Urinary bladder (tissue), 4 donors: ENCODE data around the gene RASAL1. TPM values are rescaled to one million over a fixed set of nuclear protein-coding genes. Genes with fewer than 3 reads are reported as not detected.
"Not testable (repeated sequence)": the region's sequence is repeated elsewhere in the genome, so short reads cannot be mapped to it uniquely, and the experiment has no call there.

ENCODE experiments used
- DNase-seq: peaks from one replicate; pipeline ENCODE4 v3.0.0-alpha.2; 2015; ENCODE audit errors: extremely low spot score
- H3K27ac ChIP-seq: one replicate; pipeline ENCODE4 v1.5.1; 2013; ENCODE audit warnings: low read depth, mild to moderate bottlenecking, moderate library complexity
- H3K36me3 ChIP-seq: one replicate; pipeline ENCODE4 v1.6.1; 2013; ENCODE audit warnings: mild to moderate bottlenecking, moderate library complexity; ENCODE audit not compliant: insufficient read depth
- H3K4me1 ChIP-seq: one replicate; pipeline ENCODE4 v1.6.1; 2013; ENCODE audit warnings: mild to moderate bottlenecking, moderate library complexity; ENCODE audit not compliant: insufficient read depth
- H3K4me3 ChIP-seq: one replicate; pipeline ENCODE4 v1.5.1; 2013; ENCODE audit warnings: low read depth, low read length
- WGBS: extraction: QIAGEN DNeasy Blood & Tissue Kit; methylation state at CpG from one replicate; pipeline ENCODE4 v1.1.7; 2013; 5-methylcytosine and 5-hydroxymethylcytosine counted together
- polyA plus RNA-seq: library from polyadenylated mRNA; stranded (reverse); fragments of 200-250 nt; gene quantifications from one replicate; pipeline ENCODE4 v1.2.3, GENCODE V29; 2013
- total RNA-seq: library from RNA; depleted of rRNA; stranded (reverse); fragments of >200 nt; gene quantifications from one replicate; pipeline ENCODE4 v1.2.3, GENCODE V29; 2014
- donor health status: healthy with polysubstance abuse.
- donor health status: healthy.

RASAL1 gene
- total and polyA plus RNA-seq, 2 donors: 0.04 to 0.11 TPM

DNA sequence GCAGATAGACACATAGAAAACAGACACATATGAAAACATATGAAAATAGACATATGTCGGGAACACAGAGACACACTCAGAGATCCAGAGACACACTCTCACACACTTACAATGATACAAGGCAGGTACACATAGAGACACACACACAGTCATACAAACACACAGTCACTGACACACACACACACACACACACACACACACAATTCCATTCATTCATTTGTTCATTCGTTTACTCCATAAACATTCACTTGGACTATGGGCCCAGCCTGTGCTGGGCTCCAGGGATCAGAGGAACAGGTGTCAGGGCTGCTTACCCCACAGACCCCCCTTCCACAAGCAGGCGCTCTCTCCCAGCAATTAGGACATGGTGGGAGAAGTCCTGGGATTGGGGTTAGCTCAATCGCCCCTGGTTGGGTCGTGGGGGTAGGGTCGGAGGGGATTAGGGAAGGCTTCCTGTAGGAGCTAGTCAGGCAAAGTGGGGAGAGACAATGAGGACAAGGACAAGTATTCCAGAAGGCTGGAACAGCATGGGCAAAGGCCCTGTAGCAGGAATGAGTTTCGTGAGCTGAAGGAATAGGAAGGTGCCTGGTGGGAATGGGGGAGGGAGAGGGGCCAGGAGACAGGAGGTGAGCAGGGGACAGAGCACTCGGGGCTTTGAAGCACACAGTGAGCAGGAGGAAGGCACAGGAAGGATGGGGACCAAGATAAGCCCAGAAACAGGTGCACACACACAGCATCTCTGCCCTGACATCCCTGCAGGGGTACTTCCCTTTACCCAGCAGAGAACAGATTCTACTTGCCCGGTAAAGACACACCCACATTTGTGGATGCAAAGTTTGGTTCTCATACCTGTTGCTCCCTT, 6.5 kb downstream of the RASAL1 start:
- Histone ChIP-seq H3K4me3 (no peak overlapping the region), H3K27ac (no peak overlapping the region), H3K36me3 (no peaks in the 10 kb centered on the region), H3K4me1 (no peaks in the 10 kb centered on the region)
- no peak for DNase-seq
- 44% methylated on average over 9 of the region's 9 CpGs for WGBS

DNA sequence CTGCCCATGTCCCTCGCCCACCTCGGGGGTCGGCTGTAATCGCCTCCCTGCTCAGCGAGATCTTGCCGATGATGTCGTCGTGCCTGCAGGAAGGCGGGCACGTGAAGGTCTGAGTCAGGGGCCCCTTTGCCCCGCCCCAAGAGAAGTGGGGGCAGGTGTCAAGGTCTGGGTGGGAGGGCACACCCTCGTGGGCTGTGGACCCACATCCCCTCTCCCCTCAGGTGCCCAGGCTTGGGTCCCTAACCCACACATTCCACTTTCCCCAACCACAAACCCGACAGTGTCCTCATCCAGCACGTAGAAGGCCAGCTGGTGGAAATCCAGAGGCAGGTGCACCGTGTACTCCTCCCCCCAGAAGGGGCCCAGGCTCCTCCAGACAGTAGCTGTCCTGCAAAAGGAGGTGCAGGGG, 7.8 kb downstream of the RASAL1 start:
- 29% methylated on average over 15 of the region's 15 CpGs for WGBS
- H3K27ac ChIP-seq: no peak overlapping the region
- no peak overlapping the region for H3K4me3 ChIP-seq
- H3K4me1 ChIP-seq: no peaks in the 10 kb centered on the region
- no peaks in the 10 kb centered on the region for H3K36me3 ChIP-seq
- no peak for DNase-seq

DNA sequence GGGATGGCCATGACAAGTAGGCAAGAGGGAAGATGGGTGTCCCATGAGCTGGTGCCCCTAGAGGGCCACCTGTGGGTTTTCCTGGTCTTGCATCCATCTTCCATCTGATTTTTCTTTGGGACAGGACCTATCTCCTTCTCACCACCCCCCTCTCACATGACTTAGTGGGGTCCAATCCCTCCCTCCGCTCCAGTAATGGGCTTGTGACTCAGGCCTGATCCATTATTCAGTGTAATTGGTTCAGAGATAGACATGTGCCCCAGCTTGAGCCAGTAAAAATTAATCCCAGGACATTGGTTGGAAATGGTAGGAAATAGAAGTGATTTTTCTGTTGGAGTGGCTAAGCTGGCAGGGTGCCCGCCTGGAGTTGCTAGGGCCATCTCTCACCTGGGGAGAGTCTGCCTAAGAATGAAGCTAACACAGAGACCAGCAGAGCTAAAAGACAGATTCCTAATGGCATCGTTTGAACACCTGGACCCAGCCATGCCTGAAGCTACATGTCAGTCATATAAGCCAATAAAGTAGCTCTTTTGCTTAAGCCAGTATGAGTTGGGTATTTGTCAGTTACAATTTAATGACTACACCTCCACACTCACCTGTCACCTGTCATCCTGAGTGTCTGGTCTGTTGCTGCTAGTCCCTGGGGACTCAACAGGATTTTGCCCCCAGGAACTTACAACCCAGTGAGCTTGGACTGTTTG, 14.7 kb downstream of the RASAL1 start:
- no peak for DNase-seq
- WGBS: 77% methylated on average over 3 of the region's 3 CpGs
- no peaks in the 10 kb centered on the region for H3K36me3 ChIP-seq
- no peaks in the 10 kb centered on the region for H3K4me1 ChIP-seq
- H3K27ac ChIP-seq: no peak overlapping the region
- H3K4me3 ChIP-seq: no peak overlapping the region

DNA sequence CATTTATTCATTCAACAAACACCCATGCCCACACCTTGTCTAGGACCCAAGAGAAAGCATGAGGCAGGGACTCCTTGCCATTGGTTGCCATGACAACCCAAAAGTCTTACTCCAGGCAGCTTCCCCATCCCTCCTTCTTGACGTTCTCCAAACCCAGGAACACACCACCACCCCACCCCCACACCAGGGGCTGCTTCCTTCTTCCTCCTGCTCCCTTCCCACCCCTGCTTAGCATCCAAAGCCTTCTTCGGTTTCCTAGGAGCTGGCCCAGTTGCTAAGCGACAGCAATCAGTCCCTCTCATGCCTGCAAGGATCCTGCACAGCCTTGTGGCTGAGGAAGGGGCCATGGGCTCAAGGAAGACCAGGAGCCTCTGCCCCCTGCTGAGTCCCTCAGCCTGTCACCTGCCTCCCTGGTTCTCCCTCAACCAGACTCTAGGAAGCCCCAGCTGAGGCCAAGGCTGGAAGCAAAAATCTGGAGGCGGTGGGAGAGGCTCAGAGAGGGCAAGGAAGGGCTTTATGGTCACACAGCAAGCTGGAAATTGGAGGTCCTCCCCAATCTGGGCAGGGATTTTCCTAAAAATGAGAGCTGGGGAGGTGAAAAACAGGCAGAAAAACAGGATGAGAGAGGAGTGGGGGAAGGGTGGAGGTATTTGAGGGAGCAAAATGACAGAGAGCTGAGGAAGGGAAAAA, 15.4 kb downstream of the RASAL1 start:
- no peaks in the 10 kb centered on the region for H3K36me3 ChIP-seq
- H3K4me1 ChIP-seq: no peaks in the 10 kb centered on the region
- H3K27ac ChIP-seq: no peak overlapping the region
- 32% methylated on average over 4 of the region's 4 CpGs for WGBS
- DNase-seq: no peak
- H3K4me3 ChIP-seq: no peak overlapping the region

DNA sequence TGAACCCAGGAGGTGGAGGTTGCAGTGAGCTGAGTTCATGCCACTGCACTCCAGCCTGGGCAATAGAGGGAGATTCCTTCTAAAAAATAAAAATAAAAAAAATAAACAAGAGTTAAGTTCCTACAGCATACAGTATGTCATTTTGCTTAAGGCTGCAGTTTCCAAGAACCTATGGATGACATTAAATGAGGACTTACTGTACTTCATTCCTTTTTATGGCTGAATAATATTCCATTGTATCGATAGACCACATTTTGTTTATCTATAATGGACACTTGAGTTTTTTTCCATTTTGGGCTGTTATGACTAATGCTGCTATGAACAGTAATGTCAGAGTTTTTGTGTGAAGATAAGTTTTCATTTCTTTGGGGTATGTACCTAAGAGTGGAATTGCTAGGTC, 17.4 kb downstream of the RASAL1 start:
- Histone ChIP-seq H3K4me3 (no peak overlapping the region), H3K4me1 (no peaks in the 10 kb centered on the region), H3K36me3 (no peaks in the 10 kb centered on the region), H3K27ac (no peak overlapping the region)
- WGBS: 95% methylated on average over 1 of the region's 1 CpG
- no peak for DNase-seq

DNA sequence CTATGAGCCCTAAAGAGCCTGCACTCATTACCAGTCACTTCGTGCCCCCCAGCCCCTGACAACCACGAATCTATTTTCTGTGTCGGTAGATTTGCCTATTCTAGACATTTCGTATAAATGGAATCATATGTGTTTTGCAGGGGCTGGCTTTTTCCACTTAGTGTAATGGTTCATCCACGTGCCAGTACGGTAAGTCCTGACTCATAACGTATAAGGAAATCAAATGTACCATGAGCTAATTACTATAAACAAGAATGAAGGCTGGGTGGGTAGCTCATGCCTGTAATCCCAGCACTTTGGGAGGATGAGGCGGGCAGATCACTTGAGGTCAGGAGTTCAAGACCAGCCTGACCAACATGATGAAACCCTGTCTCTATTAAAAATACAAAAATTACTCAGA, 17.9 kb downstream of the RASAL1 start:
- WGBS: 71% methylated on average over 8 of the region's 8 CpGs
- not testable (repeated sequence) for H3K4me1 ChIP-seq, H3K27ac ChIP-seq, H3K4me3 ChIP-seq, DNase-seq, H3K36me3 ChIP-seq

DNA sequence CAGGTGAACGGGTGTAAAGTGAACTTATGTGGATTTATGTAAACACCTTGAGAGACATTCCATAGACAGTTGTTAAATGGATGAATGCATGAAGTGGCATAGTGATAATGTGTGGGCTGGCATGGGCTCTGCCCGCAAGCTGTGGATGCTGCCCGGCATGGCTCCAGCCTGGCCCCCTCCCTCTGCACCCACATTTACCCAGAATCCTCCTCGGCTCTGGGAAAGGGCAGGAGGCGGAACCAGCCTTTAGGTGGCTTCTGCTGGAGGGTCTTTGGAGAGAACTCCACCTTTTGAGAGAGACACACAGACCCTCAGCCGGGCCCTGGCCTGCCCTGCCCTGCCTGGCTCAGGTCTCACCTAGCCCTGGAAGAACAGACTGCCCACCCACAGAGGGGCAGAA, 18.7 kb downstream of the RASAL1 start:
- Histone ChIP-seq H3K4me1 (no peaks in the 10 kb centered on the region), H3K4me3 (no peak overlapping the region), H3K36me3 (no peaks in the 10 kb centered on the region), H3K27ac (no peak overlapping the region)
- DNase-seq: no peak
- WGBS: 60% methylated on average over 6 of the region's 6 CpGs

DNA sequence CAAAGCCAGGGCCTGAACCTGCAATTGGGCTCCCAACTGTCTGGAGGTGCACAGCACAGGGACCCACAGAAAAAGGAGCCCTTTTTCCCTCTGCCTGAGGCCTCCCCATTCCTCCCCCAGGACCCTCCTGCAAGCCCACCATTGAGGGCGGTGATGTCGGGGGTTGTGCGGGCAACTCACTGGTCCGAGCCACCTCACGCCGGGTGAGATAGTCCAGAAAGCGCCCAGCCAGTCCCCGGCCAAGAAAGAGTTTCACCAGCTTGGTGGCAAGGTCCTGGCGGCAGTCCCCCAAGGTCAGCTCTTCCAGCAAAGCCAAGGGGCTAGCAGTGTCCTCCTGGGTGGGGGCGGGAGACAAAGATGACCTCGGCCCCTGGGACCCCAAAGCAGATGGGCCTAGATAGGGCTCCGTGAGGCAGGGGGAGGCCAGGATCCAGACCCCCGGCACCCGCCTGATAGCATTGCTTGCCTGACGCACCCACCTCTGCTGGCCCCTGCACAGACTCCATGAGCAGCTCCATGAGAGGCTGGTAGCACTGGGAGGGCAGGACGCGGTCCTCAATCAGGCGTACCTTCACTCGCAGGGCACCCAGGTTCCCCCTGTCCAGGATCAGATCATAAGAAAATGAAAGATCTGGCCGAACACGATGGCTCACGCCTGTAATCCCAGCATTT, 20.0 kb downstream of the RASAL1 start:
- 81% methylated on average over 22 of the region's 22 CpGs for WGBS
- Histone ChIP-seq H3K4me3 (no peak overlapping the region), H3K4me1 (no peaks in the 10 kb centered on the region), H3K27ac (no peak overlapping the region), H3K36me3 (no peaks in the 10 kb centered on the region)
- DNase-seq: no peak

DNA sequence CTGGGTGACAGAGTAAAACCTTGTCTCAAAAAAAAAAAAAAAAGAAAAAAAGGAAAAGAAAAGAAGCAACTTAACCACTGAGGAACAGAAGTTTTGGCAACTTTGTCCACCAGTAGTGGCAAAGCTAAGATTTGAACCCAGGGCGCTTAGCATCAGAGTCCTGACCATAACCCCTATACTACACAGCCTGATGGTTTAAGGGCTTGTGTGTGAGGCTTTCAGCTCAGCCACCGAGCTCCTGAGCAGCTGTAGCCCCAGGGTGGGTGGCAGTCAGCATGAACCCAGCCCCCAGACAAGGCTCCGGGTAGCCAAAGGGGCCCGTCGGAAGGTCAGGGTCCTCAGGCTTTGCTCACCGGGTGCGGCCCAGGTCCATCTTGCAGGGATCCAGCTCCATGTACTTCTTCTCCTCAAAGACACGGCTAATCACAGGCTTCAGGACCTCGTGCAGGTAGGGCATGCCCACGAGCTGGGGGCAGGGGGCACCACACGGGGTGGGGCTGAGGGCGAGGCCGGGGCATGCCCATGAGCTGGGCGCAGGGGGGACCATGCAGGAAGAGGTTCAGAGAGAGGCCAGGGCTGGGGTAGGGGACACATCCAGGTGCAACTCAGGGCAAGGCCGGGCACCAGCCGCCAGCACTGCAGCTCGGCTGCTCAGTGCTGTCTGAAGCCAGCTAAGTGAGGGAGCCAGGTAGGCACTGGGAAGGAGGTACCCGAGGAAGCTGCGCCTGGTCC, 20.9 kb downstream of the RASAL1 start:
- no peak overlapping the region for H3K4me3 ChIP-seq
- no peak for DNase-seq
- H3K27ac ChIP-seq: no peak overlapping the region
- 84% methylated on average over 19 of the region's 19 CpGs for WGBS
- no peaks in the 10 kb centered on the region for H3K36me3 ChIP-seq
- H3K4me1 ChIP-seq: no peaks in the 10 kb centered on the region

DNA sequence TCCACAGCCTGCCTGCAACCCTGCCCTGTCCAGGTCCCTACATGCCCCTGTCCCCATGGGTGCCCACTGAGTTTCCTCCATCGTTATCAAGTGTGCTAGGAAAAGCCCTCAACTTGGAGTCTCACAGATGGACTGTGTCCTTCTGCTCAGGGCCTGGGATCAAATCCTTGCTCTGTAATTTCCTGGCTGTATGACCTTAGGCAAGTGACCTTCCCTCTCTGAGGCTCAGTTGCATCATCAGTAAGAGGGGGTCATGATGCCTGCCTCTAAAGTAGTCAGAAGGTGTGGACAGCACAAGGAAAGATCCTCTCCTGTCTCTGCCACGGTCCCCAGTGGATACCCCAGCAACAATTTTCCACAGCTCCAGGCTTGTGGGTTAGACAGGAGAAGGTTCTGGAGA, 22.2 kb downstream of the RASAL1 start:
- Histone ChIP-seq H3K27ac (no peak overlapping the region), H3K4me1 (no peaks in the 10 kb centered on the region), H3K4me3 (no peak overlapping the region), H3K36me3 (no peaks in the 10 kb centered on the region)
- WGBS: 74% methylated on average over 2 of the region's 2 CpGs
- no peak for DNase-seq

DNA sequence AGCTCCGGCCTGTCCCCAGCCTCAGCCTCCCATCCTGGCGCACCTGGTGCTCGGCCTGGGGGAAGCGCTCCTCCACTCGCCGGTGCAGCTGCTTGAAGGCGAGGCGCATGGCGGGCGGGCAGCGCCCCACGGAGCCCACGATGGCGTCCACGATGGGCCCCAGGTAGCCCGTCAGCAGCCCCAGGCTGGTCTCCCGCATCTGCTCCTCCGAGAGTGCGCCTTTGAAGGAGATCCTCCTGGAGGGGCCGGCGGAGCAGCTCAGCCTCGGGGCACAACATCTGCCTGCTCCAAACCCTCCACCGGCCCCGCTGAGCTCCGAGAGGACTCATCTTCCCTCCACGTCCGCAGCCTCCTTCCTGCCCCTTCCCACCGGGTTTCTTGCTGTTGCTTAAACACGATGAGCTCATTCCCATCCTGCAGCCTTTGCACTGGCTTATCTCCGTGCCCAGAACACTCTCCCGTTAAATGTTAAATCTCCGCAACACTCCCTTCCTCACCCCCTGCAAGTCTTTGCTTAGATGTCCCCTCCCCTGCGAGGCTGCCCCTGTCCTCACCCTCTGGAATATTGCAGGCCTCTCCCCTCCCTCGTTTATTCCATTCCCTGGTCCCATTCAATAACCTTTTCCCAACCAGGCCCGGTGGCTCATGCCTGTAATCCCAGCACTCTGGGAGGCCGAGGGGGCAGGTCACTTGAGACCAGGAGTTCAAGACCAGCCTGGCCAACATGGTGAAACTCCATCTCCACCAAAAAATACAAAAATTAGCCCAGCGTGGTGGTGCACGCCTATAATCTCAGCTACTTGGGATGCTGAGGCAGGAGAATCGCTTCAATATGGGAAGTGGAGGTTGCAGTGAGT, 23.3 kb downstream of the RASAL1 start:
- WGBS: 60% methylated on average over 39 of the region's 39 CpGs
- no peak for DNase-seq
- H3K27ac ChIP-seq: no peak overlapping the region
- no peaks in the 10 kb centered on the region for H3K4me1 ChIP-seq
- H3K36me3 ChIP-seq: no peaks in the 10 kb centered on the region
- no peak overlapping the region for H3K4me3 ChIP-seq

DNA sequence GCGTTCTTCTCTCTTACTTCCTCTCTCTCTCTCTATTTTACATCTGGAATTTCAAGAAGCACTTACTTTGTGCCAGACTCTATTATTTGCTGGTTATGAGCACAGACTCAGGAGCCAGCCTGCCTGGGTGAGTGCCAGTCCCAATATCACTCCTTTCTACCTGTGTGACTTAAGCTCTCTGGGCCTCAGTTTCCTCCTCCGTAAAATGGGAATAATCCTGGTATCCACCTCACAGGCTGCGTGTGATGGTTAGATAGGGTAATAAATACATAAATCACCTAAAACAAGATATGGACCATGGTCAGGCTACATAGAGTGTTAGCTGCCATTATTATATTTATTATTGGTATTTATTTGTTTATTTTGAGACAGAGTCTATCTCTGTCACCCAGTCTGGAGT, 24.3 kb downstream of the RASAL1 start:
- 83% methylated on average over 3 of the region's 3 CpGs for WGBS
- Histone ChIP-seq H3K4me3 (no peak overlapping the region), H3K27ac (no peak overlapping the region), H3K4me1 (no peaks in the 10 kb centered on the region), H3K36me3 (no peaks in the 10 kb centered on the region)
- DNase-seq: no peak
